GM12878 (cell line): ENCODE measurements around the gene CNOT11. TPM values are rescaled to one million over a fixed set of nuclear protein-coding genes. Genes with fewer than 3 reads are reported as not detected.

Experiments
- ATAC-seq: fragments of 200-7000 bp; cut with Tn5 transposase; 3 replicates; pipeline ENCODE4 v1.9.1; 2020; ENCODE audit warnings: mild to moderate bottlenecking, moderate library complexity
- BruUV-seq: library from RNA; stranded (reverse); fragments of 400-500 nt; replicated peaks from 2 replicates; lab custom pipeline; 2021; lab: Mats Ljungman, UMichigan
- CTCF ChIA-PET: fragments of 300-600 bp; sonication (Branson Sonifier 250); formaldehyde crosslinking; extraction: SDS; loops from one replicate; lab custom pipeline; 2021; ENCODE audit warnings: inconsistent platforms; lab: Yijun Ruan, JAX
- POLR2A ChIA-PET: fragments of 350-600 bp; formaldehyde crosslinking; extraction: SDS; loops from one replicate; lab custom pipeline; 2021; ENCODE audit warnings: inconsistent platforms; lab: Charles Lee
- RAD21 ChIA-PET: fragments of 300-600 bp; sonication (Branson Sonifier 250); formaldehyde crosslinking; loops from one replicate; lab custom pipeline; 2023; ENCODE audit warnings: antibody characterized with exemption; ENCODE audit not compliant: unreplicated experiment; lab: Charles Lee
- SMC1A ChIA-PET: fragments of 300-600 bp; sonication (Branson Sonifier 250); formaldehyde crosslinking; loops from one replicate; lab custom pipeline; 2023; ENCODE audit not compliant: unreplicated experiment, uncharacterized antibody; lab: Charles Lee
- DNase-seq: peaks from one replicate; pipeline ENCODE4 v3.0.0-alpha.2; 2011; ENCODE audit warnings: low read depth, low spot score
- FAIRE-seq: peaks from 3 replicates; lab custom pipeline; 2011; peaks lifted over from hg19 to GRCh38; lab: Jason Lieb, UNC
- H2AFZ ChIP-seq: 2 replicates; pipeline ENCODE4 v1.6.0; 2011; ENCODE audit warnings: low read depth, low read length, control low read depth; ENCODE audit not compliant: control insufficient read depth
- H3K27ac ChIP-seq: 2 replicates; pipeline ENCODE4 v1.5.1; 2011; ENCODE audit warnings: control low read depth; ENCODE audit not compliant: control insufficient read depth, insufficient read depth
- H3K27me3 ChIP-seq, 2 experiments: replicated peaks in 1 of 2; 2 replicates each; pipeline versions ENCODE4 v1.6.0 to v1.6.1; 2011; ENCODE audit warnings: low read length in 1 of 2; ENCODE audit not compliant: control insufficient read depth in 2 of 2, insufficient read depth in 2 of 2
- H3K36me3 ChIP-seq, 2 experiments: 2 replicates each; pipeline ENCODE4 v1.5.1; 2011; ENCODE audit warnings: low read length in 1 of 2; ENCODE audit not compliant: control insufficient read depth in 2 of 2, insufficient read depth in 2 of 2
- H3K4me1 ChIP-seq: 2 replicates; pipeline ENCODE4 v1.6.1; 2011; ENCODE audit warnings: mild to moderate bottlenecking, low read length, moderate library complexity, mixed read lengths; ENCODE audit not compliant: control insufficient read depth, insufficient read depth
- H3K4me2 ChIP-seq: 2 replicates; pipeline ENCODE4 v1.6.0; 2011; ENCODE audit warnings: control low read depth; ENCODE audit not compliant: control insufficient read depth, insufficient read depth
- H3K4me3 ChIP-seq: fragments of 200-600 bp; sonication (generic); 2 replicates; pipeline ENCODE4 v1.5.1; 2016
- H3K79me2 ChIP-seq: 2 replicates; pipeline ENCODE4 v1.6.0; 2011; ENCODE audit warnings: low read length; ENCODE audit not compliant: control insufficient read depth, insufficient read depth
- H3K9ac ChIP-seq: 2 replicates; pipeline ENCODE4 v1.8.0; 2011; ENCODE audit warnings: low read length, control low read depth, mixed read lengths; ENCODE audit not compliant: control insufficient read depth, insufficient read depth
- H3K9me3 ChIP-seq: replicated peaks from 3 replicates; pipeline ENCODE4 v1.5.1; 2011; ENCODE audit warnings: mild to moderate bottlenecking, low read length; ENCODE audit not compliant: control insufficient read depth, insufficient read depth
- H4K20me1 ChIP-seq: 2 replicates; pipeline ENCODE4 v1.6.0; 2011; ENCODE audit not compliant: control insufficient read depth, insufficient read depth
- ATF2 ChIP-seq: IDR thresholded peaks from 2 replicates; pipeline ENCODE4 v1.6.1; 2012; ENCODE audit warnings: low read length, inconsistent platforms
- BHLHE40 ChIP-seq, 2 experiments: fragments of 450-650 bp in 1 of 2; IDR thresholded peaks; 2 replicates each; pipeline ENCODE4 v1.6.1; 2011 to 2017; ENCODE audit warnings: low read depth in 2 of 2, borderline replicate concordance in 1 of 2, improper control_type of control experiment in 1 of 2, low read length in 1 of 2, mild to moderate bottlenecking in 1 of 2
- CREB1 ChIP-seq: IDR thresholded peaks from 2 replicates; pipeline ENCODE4 v1.6.1; 2012; ENCODE audit warnings: low read depth, mild to moderate bottlenecking, inconsistent platforms
- DPF2 ChIP-seq: fragments of 450-650 bp; IDR thresholded peaks from 2 replicates; pipeline ENCODE4 v1.6.1; 2017; ENCODE audit warnings: mild to moderate bottlenecking
- FOS ChIP-seq: IDR thresholded peaks from 3 replicates; pipeline ENCODE4 v1.6.1; 2011; ENCODE audit warnings: borderline replicate concordance; ENCODE audit not compliant: insufficient read length; ENCODE audit errors: extremely low read depth
- HDAC2 ChIP-seq: fragments of 200-600 bp; sonication (generic); IDR thresholded peaks from 2 replicates; pipeline ENCODE4 v1.6.1; 2017
- KLF5 ChIP-seq: fragments of 450-650 bp; IDR thresholded peaks from 2 replicates; pipeline ENCODE4 v1.6.1; 2014; ENCODE audit warnings: mild to moderate bottlenecking; ENCODE audit not compliant: partially characterized antibody
- MXI1 ChIP-seq: fragments of 150-350 bp; IDR thresholded peaks from 2 replicates; pipeline ENCODE4 v1.6.1; 2011; ENCODE audit warnings: low read depth, mild to moderate bottlenecking, inconsistent platforms, low read length, improper control_type of control experiment
- NFYB ChIP-seq: IDR thresholded peaks from 2 replicates; pipeline ENCODE4 v1.6.1; 2011; ENCODE audit warnings: low read depth, mild to moderate bottlenecking, low read length, improper control_type of control experiment, moderate library complexity; ENCODE audit not compliant: insufficient read depth
- NR2C2 ChIP-seq: IDR thresholded peaks from 2 replicates; pipeline ENCODE4 v1.6.1; 2011; ENCODE audit warnings: borderline replicate concordance, low read depth; ENCODE audit not compliant: control insufficient read depth, insufficient read length
- RELB ChIP-seq: fragments of 450-650 bp; IDR thresholded peaks from 2 replicates; pipeline ENCODE4 v1.6.1; 2017; ENCODE audit warnings: low read depth, mild to moderate bottlenecking, moderate library complexity
- SMARCA5 ChIP-seq: fragments of 450-650 bp; IDR thresholded peaks from 2 replicates; pipeline ENCODE4 v1.6.1; 2017; ENCODE audit warnings: mild to moderate bottlenecking
- ZNF24 ChIP-seq: fragments of 450-650 bp; IDR thresholded peaks from 2 replicates; pipeline ENCODE4 v1.6.1; 2017; ENCODE audit warnings: antibody characterized with exemption, mild to moderate bottlenecking
- ZNF384 ChIP-seq: IDR thresholded peaks from 2 replicates; pipeline ENCODE4 v1.6.1; 2012; ENCODE audit warnings: low read depth, mild to moderate bottlenecking, low read length, improper control_type of control experiment, borderline replicate concordance
- ZNF592 ChIP-seq: fragments of 450-650 bp; IDR thresholded peaks from 2 replicates; pipeline ENCODE4 v1.6.1; 2017; ENCODE audit warnings: mild to moderate bottlenecking, moderate library complexity
- WGBS: methylation state at CpG from one replicate; pipeline ENCODE4 v1.1.6; 2016; ENCODE audit warnings: low lambda C conversion rate; ENCODE audit not compliant: insufficient replicate concordance, insufficient coverage; ENCODE audit errors: missing lambda C conversion rate; 5-methylcytosine and 5-hydroxymethylcytosine counted together
- in situ Hi-C: fragments of 300-500 bp; cut with MboI; formaldehyde crosslinking; loops from 9 replicates; pipeline ENCODE4 v1.14.3; 2018; ENCODE audit warnings: mixed read lengths
- intact Hi-C: fragments of 100-400 bp; cut with micrococcal nuclease; formaldehyde crosslinking; loops from one replicate; pipeline ENCODE4 v1.14.2; 2022; ENCODE audit not compliant: unreplicated experiment
- polyA plus RNA-seq, 11 experiments: library from polyadenylated mRNA; depleted of rRNA in 4 of 11; unstranded in 6 of 11; stranded (reverse) in 5 of 11; fragments of >200 nt; fragmentation: Nextera tagmentation in 4 of 11; fragmentation: Illumina TruSeq in 1 of 11; extraction: Ambion mirVana in 4 of 11; extraction: Trizol in 1 of 11; gene quantifications; 1 replicate in 1 of 11; 2 replicates in 10 of 11; pipeline versions ENCODE4 v1.2.1 to v1.2.3, GENCODE V29; 2011 to 2016; ENCODE audit warnings: inconsistent platforms in 2 of 11, missing spikeins in 2 of 11, low read depth in 1 of 11
- total RNA-seq, 4 experiments: library from RNA; depleted of rRNA in 3 of 4; stranded (reverse); fragments of >200 nt in 3 of 4; fragmentation: Illumina TruSeq in 1 of 4; extraction: Trizol in 1 of 4; gene quantifications; 2 replicates each; pipeline versions ENCODE4 v1.2.1 to v1.2.3, GENCODE V29; 2013 to 2021

Gene CNOT11
- total and polyA plus RNA-seq, 10 of the 15 experiments (the other 5 are each of a cell fraction or from before 2014, with no cell fraction given) = 10.8 to 111 (median 50.5) TPM

GRCh38 chr2:101272045-101272784 is 19.5 kb downstream of the CNOT11 start:
- ATAC-seq = peak; percentile 93
- no peaks in the 10 kb centered on the region for H3K27me3 ChIP-seq
- WGBS = 13% methylated on average over 3 of the region's 3 CpGs
- H3K4me3 ChIP-seq = no peak overlapping the region
- no peak overlapping the region for H2AFZ ChIP-seq
- peak; percentile 73 for DNase-seq
- H3K9me3 ChIP-seq = no peaks in the 10 kb centered on the region
- no TSS peak for BruUV-seq
- peak overlapping the region; percentile 31 for H3K4me2 ChIP-seq
- peak; percentile 7 for FAIRE-seq
- ChIA-PET CTCF (interaction anchor here (0.6 to 3.0 kb wide), 5 partner anchors 9 to 1568 kb away, joined by 4 to 8 read pairs (median 7); no protein-coding TSS in a partner anchor), RAD21 (interaction anchor here (1.3 kb wide), 1 partner anchor 36 kb away, joined by 4 read pairs; the partner anchor contains the start of gene RNF149), SMC1A (interaction anchor here (0.7 to 2.4 kb wide), 9 partner anchors 9 to 237 kb away, joined by 3 to 9 read pairs (median 4); partner anchors contain the start of gene RNF149), POLR2A (interaction anchor here (0.7 to 2.3 kb wide), 3 partner anchors 8 to 734 kb away, joined by 5 to 6 read pairs (median 6); partner anchors contain the start of gene RNF149)
- intact Hi-C loops (loop anchor here (5.0 kb wide), 1 partner anchor 35 kb away; the partner anchor contains the start of gene RNF149), in situ Hi-C loops (no loop called here)
- peaks cover 2 to 16% of the 10 kb centered on the region in 2 experiments for H3K36me3 ChIP-seq
- H3K79me2 ChIP-seq = no peaks in the 10 kb centered on the region
- peaks cover 13% of the 10 kb centered on the region for H3K4me1 ChIP-seq
- H3K9ac ChIP-seq = no peak overlapping the region
- H3K27ac ChIP-seq = peak overlapping the region; percentile 50; the same call in 1 of the 2 replicates
- no peaks in the 10 kb centered on the region for H4K20me1 ChIP-seq
- peak; percentile 61; the same call in 1 of the 2 replicates for TF ChIP-seq NFYB
- TF ChIP-seq ATF2 = peak; percentile 46; the same call in 1 of the 2 replicates
- peak; percentile 69 for TF ChIP-seq CREB1
- TF ChIP-seq MXI1 = peak; percentile 33; the same call in 1 of the 2 replicates
- TF ChIP-seq BHLHE40 (IDR thresholded peaks at IDR 0.05; ENCODE audit: borderline replicate concordance in 1 of 2, low read depth in 2 of 2, low read length in 1 of 2) = peak; percentile 45 to 62; a peak in 2 of 4 replicates
- TF ChIP-seq ZNF24 = peak; percentile 63; the same call in 1 of the 2 replicates
- no peak for TF ChIP-seq KLF5
- 0 out of 2 replicates have a peak, but pooled peaks have one; percentile 60 for TF ChIP-seq ZNF592
- peak; percentile 63; the same call in 1 of the 2 replicates for TF ChIP-seq ZNF384
- no peak for TF ChIP-seq HDAC2
- peak; percentile 86 for TF ChIP-seq DPF2
- no peak for TF ChIP-seq FOS
- no peak for TF ChIP-seq NR2C2
- TF ChIP-seq RELB = no peak
- TF ChIP-seq SMARCA5 = peak; percentile 21; the same call in 1 of the 2 replicates
